Progenitor cell of endocrine pancreas (in vitro differentiated cells): ENCODE data around the gene ABCE1. TPM values are rescaled to one million over a fixed set of nuclear protein-coding genes. Genes with fewer than 3 reads are reported as not detected.

Experiments used
- DNase-seq: peaks from one replicate; pipeline ENCODE4 v3.0.0; 2021; ENCODE audit warnings: low spot score; ENCODE audit not compliant: unreplicated experiment
- H3K27ac Mint-ChIP-seq: 2 replicates; pipeline ENCODE4 v1.8.0; 2021; ENCODE audit warnings: mild to moderate bottlenecking, moderate library complexity, mixed read lengths
- H3K27me3 Mint-ChIP-seq: 2 replicates; pipeline ENCODE4 v1.8.0; 2021; ENCODE audit warnings: mixed read lengths
- H3K36me3 Mint-ChIP-seq: 2 replicates; pipeline ENCODE4 v1.8.0; 2022; ENCODE audit warnings: mixed read lengths; ENCODE audit not compliant: insufficient read depth
- H3K4me1 Mint-ChIP-seq: 2 replicates; pipeline ENCODE4 v1.8.0; 2021; ENCODE audit warnings: low read depth, mixed read lengths
- H3K4me3 Mint-ChIP-seq: 2 replicates; pipeline ENCODE4 v1.8.0; 2021; ENCODE audit warnings: low read depth, mild to moderate bottlenecking, moderate library complexity, mixed read lengths
- H3K9me3 Mint-ChIP-seq: 2 replicates; pipeline ENCODE4 v1.8.0; 2021; ENCODE audit warnings: low read depth, mixed read lengths
- total RNA-seq: library from RNA; stranded (reverse); gene quantifications from 2 replicates; pipeline ENCODE4 v1.2.1, GENCODE V29; 2021
- TF ChIP-seq, protein P1 (sequence below): fragments of 200-600 bp; sonication (generic); IDR thresholded peaks from one replicate; pipeline ENCODE4 v1.5.0; 2021; ENCODE audit warnings: antibody characterized with exemption, mild to moderate bottlenecking; ENCODE audit not compliant: unreplicated experiment

The ABCE1 gene
- total RNA-seq, 1 donor from 2014 or later: 53.6 TPM

DNA sequence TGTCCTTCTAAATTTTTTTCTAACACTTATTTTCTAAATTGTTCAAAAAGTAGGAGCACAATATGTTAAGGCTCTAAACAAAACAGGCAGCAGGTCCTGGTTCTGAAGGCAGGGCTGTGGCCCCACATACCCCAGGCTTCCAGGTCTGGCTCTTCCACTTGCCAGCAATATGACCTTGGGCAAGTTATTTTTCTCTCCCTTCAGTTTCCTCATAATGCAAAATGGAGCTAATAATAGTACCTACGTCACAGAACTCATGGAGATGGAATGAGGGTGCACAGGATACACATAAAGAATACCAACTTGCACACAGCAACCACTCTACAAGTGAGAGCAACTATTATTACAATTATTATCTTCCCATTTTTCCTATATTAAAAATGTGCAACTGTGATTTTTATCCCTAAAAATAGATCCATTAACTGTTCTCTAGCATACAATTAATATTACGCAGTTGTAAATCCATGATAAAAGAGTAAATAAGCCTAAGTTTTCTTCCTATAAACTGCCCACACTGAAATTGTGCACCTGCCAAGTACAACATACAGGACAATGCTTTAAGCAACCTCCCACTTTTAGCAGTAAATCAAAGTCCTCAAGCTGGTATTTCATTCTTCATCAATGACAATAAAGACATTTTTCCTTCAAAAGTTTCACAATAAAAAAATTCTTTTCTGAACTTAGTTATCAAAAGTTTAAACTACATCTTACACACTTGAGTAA is 55.2 kb downstream of the ABCE1 start:
- Mint-ChIP-seq H3K27ac (no peak overlapping the region), H3K27me3 (no peaks in the 10 kb centered on the region)

DNA sequence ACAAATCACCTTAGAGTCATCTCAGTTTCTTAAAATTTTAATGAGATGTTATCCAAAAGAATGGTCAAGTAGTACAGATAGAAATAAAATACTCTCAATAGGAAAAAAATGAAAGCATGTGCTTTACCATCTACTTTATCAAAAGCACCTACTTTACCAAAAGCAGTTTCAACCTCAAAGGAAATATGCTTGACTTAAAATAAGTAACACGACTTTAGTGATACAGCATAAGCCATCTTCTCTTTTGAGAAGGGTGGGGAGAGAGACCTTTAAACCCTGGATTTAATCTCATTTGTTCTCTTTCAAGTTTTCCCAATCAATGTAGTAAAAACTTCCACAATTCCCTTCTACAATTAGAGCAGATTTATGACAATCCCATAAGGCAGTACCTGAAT is 55.8 kb downstream of the ABCE1 start:
- no peak for DNase-seq
- TF ChIP-seq, protein P1, sequence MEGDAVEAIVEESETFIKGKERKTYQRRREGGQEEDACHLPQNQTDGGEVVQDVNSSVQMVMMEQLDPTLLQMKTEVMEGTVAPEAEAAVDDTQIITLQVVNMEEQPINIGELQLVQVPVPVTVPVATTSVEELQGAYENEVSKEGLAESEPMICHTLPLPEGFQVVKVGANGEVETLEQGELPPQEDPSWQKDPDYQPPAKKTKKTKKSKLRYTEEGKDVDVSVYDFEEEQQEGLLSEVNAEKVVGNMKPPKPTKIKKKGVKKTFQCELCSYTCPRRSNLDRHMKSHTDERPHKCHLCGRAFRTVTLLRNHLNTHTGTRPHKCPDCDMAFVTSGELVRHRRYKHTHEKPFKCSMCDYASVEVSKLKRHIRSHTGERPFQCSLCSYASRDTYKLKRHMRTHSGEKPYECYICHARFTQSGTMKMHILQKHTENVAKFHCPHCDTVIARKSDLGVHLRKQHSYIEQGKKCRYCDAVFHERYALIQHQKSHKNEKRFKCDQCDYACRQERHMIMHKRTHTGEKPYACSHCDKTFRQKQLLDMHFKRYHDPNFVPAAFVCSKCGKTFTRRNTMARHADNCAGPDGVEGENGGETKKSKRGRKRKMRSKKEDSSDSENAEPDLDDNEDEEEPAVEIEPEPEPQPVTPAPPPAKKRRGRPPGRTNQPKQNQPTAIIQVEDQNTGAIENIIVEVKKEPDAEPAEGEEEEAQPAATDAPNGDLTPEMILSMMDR: no peak
- no peaks in the 10 kb centered on the region for H3K9me3 Mint-ChIP-seq
- H3K27ac Mint-ChIP-seq: no peak overlapping the region
- no peaks in the 10 kb centered on the region for H3K4me1 Mint-ChIP-seq
- H3K27me3 Mint-ChIP-seq: no peaks in the 10 kb centered on the region
- H3K4me3 Mint-ChIP-seq: no peak overlapping the region
- H3K36me3 Mint-ChIP-seq: peaks cover 25% of the 10 kb centered on the region

More for the DNA sequence above, 55.2 kb downstream of the ABCE1 start:
- H3K4me1 Mint-ChIP-seq: no peaks in the 10 kb centered on the region
- TF ChIP-seq, protein P1: no peak
- no peak overlapping the region for H3K4me3 Mint-ChIP-seq
- H3K9me3 Mint-ChIP-seq: no peaks in the 10 kb centered on the region
- no peak for DNase-seq
- peaks cover 23% of the 10 kb centered on the region for H3K36me3 Mint-ChIP-seq

DNA sequence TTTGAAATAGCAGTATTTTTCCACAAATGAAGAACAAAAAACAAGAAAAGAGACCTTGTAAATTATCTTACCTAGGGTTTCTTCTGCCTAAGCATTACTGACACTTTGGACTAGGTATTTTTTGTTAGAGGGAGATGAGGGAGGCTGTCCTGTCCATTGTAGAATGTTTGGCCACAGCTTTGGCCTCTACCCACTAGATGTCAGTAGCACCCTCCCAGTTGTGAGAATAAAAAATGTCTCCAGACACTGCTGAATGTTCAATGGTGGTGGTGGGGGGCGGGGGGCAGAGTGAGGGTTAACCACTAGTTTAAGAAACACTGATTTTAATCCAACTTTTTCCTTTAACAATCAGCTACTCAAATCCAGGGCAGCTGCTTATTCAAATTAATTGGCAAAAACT is 56.5 kb downstream of the ABCE1 start:
- H3K27ac Mint-ChIP-seq: no peak overlapping the region
- peaks cover 22% of the 10 kb centered on the region for H3K36me3 Mint-ChIP-seq

DNA sequence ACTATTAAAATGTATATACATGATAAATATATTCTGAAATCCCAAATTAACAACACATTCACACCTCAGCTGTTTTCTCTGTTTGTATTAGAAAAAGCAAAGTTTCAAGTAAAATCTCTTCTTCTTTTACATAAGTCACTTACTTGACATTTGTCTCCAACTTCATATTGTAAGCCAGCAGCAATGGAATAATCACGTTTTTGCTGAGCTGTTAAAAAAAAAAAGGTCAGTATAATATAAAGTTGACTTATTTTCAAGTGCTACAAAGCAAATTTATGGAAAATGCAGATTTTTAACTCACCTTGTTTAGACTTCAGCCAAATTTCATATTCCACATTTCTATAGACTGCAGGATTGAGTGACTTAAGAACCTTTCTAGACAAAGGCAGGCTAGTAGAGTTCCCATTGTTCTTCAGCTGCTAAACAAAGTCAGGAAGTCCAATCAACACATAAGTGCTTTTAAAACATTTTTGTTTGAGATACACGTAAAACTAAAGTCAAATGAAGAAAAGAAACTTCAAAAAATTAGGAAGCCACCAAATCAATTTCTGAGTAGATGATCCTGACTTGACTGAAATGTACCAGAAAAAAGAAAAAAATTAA is 57.3 kb downstream of the ABCE1 start:
- TF ChIP-seq, protein P1: no peak
- Mint-ChIP-seq H3K4me1 (no peaks in the 10 kb centered on the region), H3K27ac (no peak overlapping the region), H3K36me3 (peaks cover 15% of the 10 kb centered on the region), H3K27me3 (no peaks in the 10 kb centered on the region), H3K9me3 (no peaks in the 10 kb centered on the region), H3K4me3 (no peak overlapping the region)
- DNase-seq: no peak

More for the DNA sequence above, 56.5 kb downstream of the ABCE1 start:
- H3K9me3 Mint-ChIP-seq: no peaks in the 10 kb centered on the region
- DNase-seq: no peak
- H3K4me1 Mint-ChIP-seq: no peaks in the 10 kb centered on the region
- no peaks in the 10 kb centered on the region for H3K27me3 Mint-ChIP-seq
- H3K4me3 Mint-ChIP-seq: no peak overlapping the region
- TF ChIP-seq, protein P1: peak; percentile 44

GRCh38 chr4:145156986-145157385 is 58.9 kb downstream of the ABCE1 start:
- Mint-ChIP-seq H3K36me3 (peaks cover 14% of the 10 kb centered on the region), H3K4me3 (no peak overlapping the region), H3K27ac (peak overlapping the region; percentile 14), H3K9me3 (no peaks in the 10 kb centered on the region), H3K27me3 (no peaks in the 10 kb centered on the region), H3K4me1 (no peaks in the 10 kb centered on the region)
- TF ChIP-seq, protein P1: no peak
- no peak for DNase-seq
